Measurements from ENCODE around the gene STIM1. TPM values are rescaled to one million over a fixed set of nuclear protein-coding genes. Genes with fewer than 3 reads are reported as not detected.

The STIM1 gene
- total RNA-seq, 4 donors from 2014 or later: 42.4 to 114 (median 72.8) TPM

DNA sequence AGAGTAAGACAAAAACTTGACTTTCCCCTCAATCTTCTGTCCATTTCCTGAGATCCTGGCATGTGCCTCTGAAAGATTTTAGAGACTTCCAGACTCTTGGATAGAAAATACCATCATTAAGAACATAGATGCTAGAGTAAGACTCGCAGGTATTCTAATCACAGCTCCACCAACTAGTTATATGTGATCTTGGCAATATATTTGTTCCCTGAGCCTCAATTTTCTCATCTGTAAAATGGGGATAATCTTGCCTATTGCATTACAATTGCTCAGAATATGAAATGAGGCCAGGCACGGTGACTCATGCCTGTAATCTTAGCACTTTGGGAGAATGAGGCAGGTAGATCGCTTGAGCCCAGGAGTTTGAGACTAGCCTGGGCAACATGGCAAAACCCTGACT is 25.4 kb upstream of the STIM1 start:
- no peak for TF ChIP-seq EP300 (IDR thresholded peaks at IDR 0.05)
- TF ChIP-seq POLR2AphosphoS5 (IDR thresholded peaks at IDR 0.05): no peak
- no peak for TF ChIP-seq POLR2A (IDR thresholded peaks at IDR 0.05)
- TF ChIP-seq, protein P1, sequence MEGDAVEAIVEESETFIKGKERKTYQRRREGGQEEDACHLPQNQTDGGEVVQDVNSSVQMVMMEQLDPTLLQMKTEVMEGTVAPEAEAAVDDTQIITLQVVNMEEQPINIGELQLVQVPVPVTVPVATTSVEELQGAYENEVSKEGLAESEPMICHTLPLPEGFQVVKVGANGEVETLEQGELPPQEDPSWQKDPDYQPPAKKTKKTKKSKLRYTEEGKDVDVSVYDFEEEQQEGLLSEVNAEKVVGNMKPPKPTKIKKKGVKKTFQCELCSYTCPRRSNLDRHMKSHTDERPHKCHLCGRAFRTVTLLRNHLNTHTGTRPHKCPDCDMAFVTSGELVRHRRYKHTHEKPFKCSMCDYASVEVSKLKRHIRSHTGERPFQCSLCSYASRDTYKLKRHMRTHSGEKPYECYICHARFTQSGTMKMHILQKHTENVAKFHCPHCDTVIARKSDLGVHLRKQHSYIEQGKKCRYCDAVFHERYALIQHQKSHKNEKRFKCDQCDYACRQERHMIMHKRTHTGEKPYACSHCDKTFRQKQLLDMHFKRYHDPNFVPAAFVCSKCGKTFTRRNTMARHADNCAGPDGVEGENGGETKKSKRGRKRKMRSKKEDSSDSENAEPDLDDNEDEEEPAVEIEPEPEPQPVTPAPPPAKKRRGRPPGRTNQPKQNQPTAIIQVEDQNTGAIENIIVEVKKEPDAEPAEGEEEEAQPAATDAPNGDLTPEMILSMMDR (IDR thresholded peaks at IDR 0.05): no peak
- Histone ChIP-seq H3K27me3 (no peaks in the 10 kb centered on the region), H3K9me3 (no peaks in the 10 kb centered on the region), H3K36me3 (peaks cover 0 to 57% of the 10 kb centered on the region in 2 donors), H3K27ac (no peak overlapping the region), H3K4me3 (no peak overlapping the region), H3K4me1 (peaks cover 0 to 45% (median 9%) of the 10 kb centered on the region in 3 donors)
- 100% methylated on average over 2 of the region's 3 CpGs; no CpG with 5 or more reads in 1 of the 2 donors for WGBS, 2 donors (ENCODE audit: low coverage in 1 of 2)
- ATAC-seq: no peak

DNA sequence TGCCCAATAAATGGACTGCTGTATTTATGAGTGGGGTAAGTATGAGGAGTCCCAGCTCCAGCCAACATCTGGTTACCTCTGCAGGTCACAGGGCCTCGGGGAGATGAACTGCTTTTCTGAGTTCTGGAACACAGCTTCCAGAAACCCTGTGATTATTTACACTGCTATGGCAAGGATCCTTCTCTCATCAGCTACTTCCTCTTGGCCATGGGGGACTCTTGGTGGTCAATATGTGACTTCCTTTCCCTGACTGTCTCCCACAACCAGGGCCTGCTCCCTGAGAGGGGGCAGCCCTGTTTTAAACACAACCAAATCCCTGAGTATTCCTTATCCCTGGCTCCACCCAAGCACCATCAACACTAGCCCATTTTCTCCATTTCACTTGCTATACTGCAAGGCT is 24.7 kb upstream of the STIM1 start:
- 50 to 67% methylated on average over 1 of the region's 1 CpG for WGBS, 2 donors (ENCODE audit: low coverage in 1 of 2)
- Histone ChIP-seq H3K4me3 (no peak overlapping the region), H3K27me3 (no peaks in the 10 kb centered on the region), H3K4me1 (peaks cover 0 to 52% (median 15%) of the 10 kb centered on the region in 3 donors), H3K9me3 (no peaks in the 10 kb centered on the region), H3K36me3 (peaks cover 0 to 55% of the 10 kb centered on the region in 2 donors), H3K27ac (peak overlapping the region in 2 of 4 donors; percentile 19 to 25)
- no peak for ATAC-seq
- no peak for TF ChIP-seq EP300 (IDR thresholded peaks at IDR 0.05)
- TF ChIP-seq POLR2AphosphoS5 (IDR thresholded peaks at IDR 0.05): no peak
- TF ChIP-seq POLR2A (IDR thresholded peaks at IDR 0.05): no peak
- TF ChIP-seq, protein P1 (IDR thresholded peaks at IDR 0.05): no peak

DNA sequence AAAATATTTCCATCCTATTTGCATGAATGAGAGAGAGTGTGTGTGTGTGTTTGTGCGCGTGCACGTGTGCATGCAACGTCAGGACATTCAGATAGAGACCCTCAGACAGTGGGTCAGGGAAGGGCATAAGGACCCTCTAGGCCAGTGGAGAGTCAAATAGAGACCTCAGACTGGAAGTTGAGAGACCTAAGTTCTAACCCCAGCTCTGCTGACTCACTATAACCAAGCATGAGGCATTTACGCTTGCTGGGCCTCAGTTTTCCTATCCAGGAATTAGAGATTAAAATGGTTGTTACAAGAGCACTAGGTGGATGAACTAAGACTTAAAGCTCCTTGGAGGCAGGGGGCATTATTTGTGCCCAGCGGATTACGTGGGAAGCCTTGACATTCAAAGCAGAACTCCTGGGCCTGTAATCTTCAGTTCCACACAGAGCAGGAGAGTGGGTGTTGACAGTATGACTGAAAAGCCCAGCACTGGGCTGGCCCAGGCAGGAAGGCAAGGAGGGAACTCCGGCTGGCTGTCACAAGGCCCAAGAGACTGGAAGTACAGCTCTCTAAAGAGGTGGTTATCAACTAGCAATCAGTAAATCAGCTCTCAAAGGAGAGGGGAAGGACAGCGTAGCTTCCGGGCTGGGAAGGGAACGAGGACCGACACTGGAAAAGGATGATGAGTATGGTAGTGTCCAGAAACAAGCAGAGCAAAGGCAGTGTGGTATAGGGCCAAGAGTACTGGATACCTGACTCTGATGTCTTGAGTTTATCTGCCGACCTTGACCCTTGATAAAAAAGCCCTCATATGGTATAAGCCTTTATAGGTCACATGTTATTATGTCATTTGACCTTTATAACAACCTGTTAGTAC is 23.9 kb upstream of the STIM1 start:
- H3K36me3 ChIP-seq: peaks cover 0 to 46% of the 10 kb centered on the region in 2 donors
- H3K4me1 ChIP-seq: peaks cover 0 to 60% (median 20%) of the 10 kb centered on the region in 3 donors
- no peaks in the 10 kb centered on the region for H3K27me3 ChIP-seq
- H3K27ac ChIP-seq: peak overlapping the region in 2 of 4 donors; percentile 6 to 19
- no peaks in the 10 kb centered on the region for H3K9me3 ChIP-seq
- 63 to 72% methylated on average over 8 to 13 of the region's 13 CpGs for WGBS, 2 donors (ENCODE audit: low coverage in 1 of 2)
- no peak overlapping the region for H3K4me3 ChIP-seq
- TF ChIP-seq EP300 (IDR thresholded peaks at IDR 0.05): no peak
- TF ChIP-seq POLR2A (IDR thresholded peaks at IDR 0.05): no peak
- no peak for TF ChIP-seq POLR2AphosphoS5 (IDR thresholded peaks at IDR 0.05)
- TF ChIP-seq, protein P1 (IDR thresholded peaks at IDR 0.05): no peak
- ATAC-seq: no peak

- TF ChIP-seq POLR2AphosphoS5 (IDR thresholded peaks at IDR 0.05) (no peak), POLR2A (IDR thresholded peaks at IDR 0.05) (no peak), EP300 (IDR thresholded peaks at IDR 0.05) (no peak)
- TF ChIP-seq, protein P1 (IDR thresholded peaks at IDR 0.05): no peak
- 87 to 90% methylated on average over 1 to 2 of the region's 2 CpGs for WGBS, 2 donors (ENCODE audit: low coverage in 1 of 2)
- H3K36me3 ChIP-seq: peaks cover 0 to 34% of the 10 kb centered on the region in 2 donors
- peak overlapping the region in 1 of 4 donors; percentile 40 for H3K27ac ChIP-seq
- peaks cover 0 to 71% (median 25%) of the 10 kb centered on the region in 3 donors for H3K4me1 ChIP-seq
- H3K4me3 ChIP-seq: no peak overlapping the region
- no peaks in the 10 kb centered on the region for H3K27me3 ChIP-seq
- no peak for ATAC-seq
- no peaks in the 10 kb centered on the region for H3K9me3 ChIP-seq
Measured at GRCh38 chr11:3832816-3833215, 22.6 kb upstream of the STIM1 start.

Data from gastroesophageal sphincter (tissue), 4 donors.